Activated CD8-positive, alpha-beta T cell treated with anti-CD3 and anti-CD28 coated beads, Interleukin-2, amount 10 ng/mL, durations not matched to agents 7 days and 5 days (primary cell): ENCODE data around the gene GRIK3. TPM values are rescaled to one million over a fixed set of nuclear protein-coding genes. Genes with fewer than 3 reads are reported as not detected.
A peak's percentile ranks its signal among the peaks of the same experiment; 100 is the strongest.

Experiments
- ATAC-seq: fragments of 150-1000 bp; cut with Tn5 transposase; one replicate; pipeline ENCODE4 v1.10.0; 2021; ENCODE audit warnings: moderate library complexity
- CTCF ChIA-PET: fragments of 350-600 bp; sonication (Branson Sonifier 250); formaldehyde crosslinking; loops from one replicate; lab custom pipeline; 2021; ENCODE audit warnings: antibody characterized with exemption; lab: Charles Lee
- POLR2A ChIA-PET: fragments of 350-600 bp; sonication (Branson Sonifier 250); formaldehyde crosslinking; loops from one replicate; lab custom pipeline; 2021; ENCODE audit warnings: antibody characterized with exemption; lab: Charles Lee
- DNase-seq: peaks from one replicate; pipeline ENCODE4 v3.0.0-alpha.2; 2020
- H3K27ac Mint-ChIP-seq: one replicate; pipeline ENCODE4 v1.8.0; 2021; ENCODE audit warnings: mild to moderate bottlenecking, mixed read lengths
- H3K27me3 Mint-ChIP-seq: one replicate; pipeline ENCODE4 v1.8.0; 2021; ENCODE audit warnings: low read depth, mixed read lengths
- H3K36me3 Mint-ChIP-seq: one replicate; pipeline ENCODE4 v1.8.0; 2021; ENCODE audit warnings: low read depth, mixed read lengths
- H3K4me1 Mint-ChIP-seq: one replicate; pipeline ENCODE4 v1.8.0; 2021; ENCODE audit warnings: low read depth, mixed read lengths
- H3K4me3 Mint-ChIP-seq: one replicate; pipeline ENCODE4 v1.8.0; 2021; ENCODE audit warnings: mild to moderate bottlenecking, mixed read lengths
- H3K9me3 Mint-ChIP-seq: one replicate; pipeline ENCODE4 v1.8.0; 2022; ENCODE audit warnings: mixed read lengths; ENCODE audit not compliant: insufficient read depth
- total RNA-seq, 2 experiments: library from RNA; stranded (reverse); gene quantifications; one replicate each; pipeline ENCODE4 v1.2.3, GENCODE V29; 2021

Gene GRIK3
- total RNA-seq, 2 experiments from 2014 or later: not detected

DNA sequence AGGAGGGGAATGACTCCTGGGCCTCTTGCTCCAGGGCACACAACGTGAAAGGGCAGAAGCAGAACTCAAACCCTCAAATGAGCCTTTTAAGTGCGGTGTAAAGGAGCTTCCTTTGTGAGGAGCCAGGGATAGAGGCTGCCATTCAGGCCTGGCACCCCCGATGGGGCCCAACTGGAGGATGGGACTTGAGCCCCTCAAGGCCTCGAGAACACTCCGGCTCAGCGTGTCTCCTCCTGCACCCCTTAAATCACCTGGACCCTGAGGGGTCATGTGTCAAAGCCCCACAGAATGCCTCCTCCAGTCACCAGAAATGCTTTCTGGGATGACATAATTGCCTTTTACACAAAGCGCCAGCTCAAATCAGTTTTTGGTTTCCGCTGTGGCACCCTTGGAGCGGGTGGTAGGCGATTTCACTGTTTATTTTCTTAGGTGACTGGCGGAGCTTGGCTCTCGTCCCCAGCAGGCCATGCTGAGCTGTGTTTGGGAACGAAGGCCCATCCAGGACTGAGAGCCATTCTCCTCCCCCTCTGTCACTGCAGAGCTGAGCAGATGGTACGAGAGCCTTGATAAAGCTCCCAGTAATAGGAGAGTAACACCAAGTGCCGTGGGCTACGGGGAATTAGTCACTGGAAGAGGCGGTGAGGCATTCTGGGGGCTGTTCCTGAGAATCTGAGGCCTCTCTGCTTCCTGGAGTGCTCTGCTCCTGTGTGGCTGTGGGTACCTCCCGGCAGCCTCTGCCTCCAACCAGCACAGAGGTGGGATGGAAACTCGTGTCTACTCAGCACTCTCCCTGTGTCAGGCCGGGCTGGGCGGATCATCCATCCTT, 163.0 kb downstream of the GRIK3 start:
- Mint-ChIP-seq H3K4me1 (no peaks in the 10 kb centered on the region), H3K27me3 (no peaks in the 10 kb centered on the region), H3K4me3 (no peak overlapping the region), H3K36me3 (no peaks in the 10 kb centered on the region), H3K27ac (no peak overlapping the region), H3K9me3 (no peaks in the 10 kb centered on the region)
- ChIA-PET POLR2A (no interaction called here), CTCF (no interaction called here)
- DNase-seq (no peak), ATAC-seq (no peak)

DNA sequence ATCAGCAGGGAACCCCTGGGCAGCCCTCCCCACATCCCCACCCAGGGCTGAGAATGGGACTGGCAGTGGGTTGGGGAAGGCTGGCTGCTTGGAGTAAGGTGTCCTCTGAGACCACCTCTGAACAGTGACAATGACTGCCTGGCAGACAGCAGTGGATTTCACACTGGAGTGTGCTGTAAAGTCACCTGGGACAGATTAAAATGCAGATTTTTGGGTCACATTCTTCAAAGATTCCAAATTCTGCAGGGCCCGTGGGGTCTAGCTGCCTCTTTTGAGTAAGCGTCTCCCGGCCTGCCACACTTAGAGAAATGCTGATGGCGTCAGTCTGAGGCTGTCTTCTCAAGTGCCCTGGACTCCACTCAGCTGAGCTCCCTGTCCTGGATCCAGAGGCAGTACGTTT, 164.5 kb downstream of the GRIK3 start:
- H3K27ac Mint-ChIP-seq: no peak overlapping the region
- H3K9me3 Mint-ChIP-seq: no peaks in the 10 kb centered on the region
- H3K4me1 Mint-ChIP-seq: no peaks in the 10 kb centered on the region
- H3K36me3 Mint-ChIP-seq: no peaks in the 10 kb centered on the region
- ChIA-PET CTCF (no interaction called here), POLR2A (no interaction called here)
- H3K4me3 Mint-ChIP-seq: no peak overlapping the region
- no peaks in the 10 kb centered on the region for H3K27me3 Mint-ChIP-seq
- DNase-seq (no peak), ATAC-seq (no peak)

DNA sequence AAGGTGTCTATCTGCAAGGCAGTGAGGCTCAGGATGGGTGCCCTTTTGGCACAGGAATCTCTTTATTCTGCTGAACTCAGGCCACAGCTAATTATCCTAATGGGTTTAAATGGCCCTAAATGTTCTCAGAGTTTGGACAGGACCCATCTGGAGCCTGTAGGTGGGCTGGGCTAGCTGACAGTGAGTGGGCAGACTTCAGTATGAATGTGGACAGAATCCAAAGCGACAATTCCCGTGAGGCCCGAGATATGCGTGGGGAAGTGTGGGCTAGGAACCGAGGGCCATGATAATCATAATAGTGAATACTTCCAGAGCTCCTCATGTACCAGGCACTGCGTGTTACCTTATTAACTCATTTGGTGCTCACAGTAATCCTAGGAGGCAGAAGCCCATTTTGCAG, 165.3 kb downstream of the GRIK3 start:
- no peak for ATAC-seq
- no peaks in the 10 kb centered on the region for H3K4me1 Mint-ChIP-seq
- H3K36me3 Mint-ChIP-seq: no peaks in the 10 kb centered on the region
- ChIA-PET POLR2A (no interaction called here), CTCF (no interaction called here)
- no peaks in the 10 kb centered on the region for H3K27me3 Mint-ChIP-seq
- H3K9me3 Mint-ChIP-seq: no peaks in the 10 kb centered on the region
- H3K27ac Mint-ChIP-seq: no peak overlapping the region
- no peak for DNase-seq
- H3K4me3 Mint-ChIP-seq: no peak overlapping the region

DNA sequence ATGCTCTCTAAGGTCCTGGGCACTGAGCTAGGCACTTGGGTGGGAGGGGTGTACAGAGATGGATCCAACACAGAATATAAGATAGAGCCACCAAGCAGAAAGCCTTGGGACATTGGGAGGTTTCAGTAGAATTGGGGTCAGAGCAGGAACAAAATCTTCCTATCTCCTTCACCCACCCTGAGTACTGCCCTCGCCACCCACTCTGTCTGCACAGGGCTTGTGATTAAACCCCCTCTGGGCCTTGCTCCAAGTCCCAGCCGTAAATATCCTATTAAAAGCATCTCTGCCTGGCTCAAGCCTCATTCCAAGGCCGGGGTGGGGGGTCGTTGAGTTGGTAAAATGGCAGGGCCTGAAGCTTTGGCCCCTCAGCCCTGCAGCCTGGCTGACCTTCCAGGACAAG, 166.7 kb downstream of the GRIK3 start:
- no peaks in the 10 kb centered on the region for H3K36me3 Mint-ChIP-seq
- no peak for DNase-seq
- H3K4me1 Mint-ChIP-seq: no peaks in the 10 kb centered on the region
- no peak overlapping the region for H3K27ac Mint-ChIP-seq
- POLR2A ChIA-PET: no interaction called here
- no peaks in the 10 kb centered on the region for H3K9me3 Mint-ChIP-seq
- no peak overlapping the region for H3K4me3 Mint-ChIP-seq
- no peak for ATAC-seq
- CTCF ChIA-PET: no interaction called here
- H3K27me3 Mint-ChIP-seq: no peaks in the 10 kb centered on the region

DNA sequence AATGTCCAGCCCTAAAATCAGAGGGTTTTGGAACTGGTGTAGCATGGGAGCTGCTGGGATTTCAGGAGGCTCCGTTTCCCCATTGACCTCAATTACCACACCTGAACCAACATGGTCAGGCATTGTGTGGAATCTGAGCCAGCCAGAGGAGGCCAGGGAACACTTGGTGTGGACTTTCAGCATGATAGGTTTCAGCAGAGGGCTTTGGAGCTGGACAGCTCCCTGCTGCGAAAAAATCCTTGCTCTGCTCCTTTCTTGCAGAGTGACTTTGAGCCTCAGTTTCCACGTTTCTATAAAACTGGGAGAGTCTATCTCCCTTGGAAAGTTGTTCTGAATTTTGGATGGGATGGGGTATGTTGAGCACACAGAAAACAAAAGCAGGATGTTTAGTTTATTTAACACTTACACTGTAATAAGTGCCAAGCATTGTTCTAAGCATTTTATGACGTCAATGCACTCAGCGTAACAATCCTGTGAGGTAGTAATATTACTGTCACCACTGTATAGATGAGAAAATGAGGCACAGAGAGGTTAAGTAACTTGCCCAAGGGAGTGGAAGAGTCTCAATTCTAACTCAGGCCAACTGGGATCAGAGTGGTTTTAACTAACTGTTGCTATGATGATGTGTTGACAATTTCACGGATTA, 168.0 kb downstream of the GRIK3 start:
- peaks cover 2% of the 10 kb centered on the region for H3K27me3 Mint-ChIP-seq
- H3K27ac Mint-ChIP-seq: no peak overlapping the region
- no peaks in the 10 kb centered on the region for H3K4me1 Mint-ChIP-seq
- H3K36me3 Mint-ChIP-seq: no peaks in the 10 kb centered on the region
- H3K4me3 Mint-ChIP-seq: no peak overlapping the region
- ATAC-seq: no peak
- no peak for DNase-seq
- CTCF ChIA-PET: no interaction called here
- no peaks in the 10 kb centered on the region for H3K9me3 Mint-ChIP-seq
- POLR2A ChIA-PET: no interaction called here

DNA sequence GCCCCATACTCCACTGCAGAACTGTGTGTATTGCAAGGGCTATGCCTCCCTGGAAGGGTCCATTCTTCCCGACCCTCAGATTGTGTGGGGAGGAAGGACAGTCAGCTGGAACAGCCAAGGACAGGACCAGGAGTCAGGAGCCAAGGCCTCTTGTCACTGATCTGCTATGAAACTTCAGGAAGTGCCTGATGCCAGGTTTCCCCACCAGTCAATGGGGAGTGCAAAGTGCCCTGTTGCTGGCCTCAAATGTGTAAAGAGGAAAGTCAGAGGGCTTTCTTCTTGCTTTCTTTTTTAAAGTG, 168.8 kb downstream of the GRIK3 start:
- Mint-ChIP-seq H3K27me3 (peaks cover 2% of the 10 kb centered on the region), H3K4me3 (no peak overlapping the region), H3K4me1 (no peaks in the 10 kb centered on the region), H3K36me3 (no peaks in the 10 kb centered on the region), H3K9me3 (no peaks in the 10 kb centered on the region), H3K27ac (no peak overlapping the region)
- ChIA-PET CTCF (interaction anchor here (1.2 kb wide), 1 partner anchor 13 kb away, joined by 3 read pairs; no protein-coding TSS in a partner anchor), POLR2A (no interaction called here)
- ATAC-seq (no peak), DNase-seq (no peak)

DNA sequence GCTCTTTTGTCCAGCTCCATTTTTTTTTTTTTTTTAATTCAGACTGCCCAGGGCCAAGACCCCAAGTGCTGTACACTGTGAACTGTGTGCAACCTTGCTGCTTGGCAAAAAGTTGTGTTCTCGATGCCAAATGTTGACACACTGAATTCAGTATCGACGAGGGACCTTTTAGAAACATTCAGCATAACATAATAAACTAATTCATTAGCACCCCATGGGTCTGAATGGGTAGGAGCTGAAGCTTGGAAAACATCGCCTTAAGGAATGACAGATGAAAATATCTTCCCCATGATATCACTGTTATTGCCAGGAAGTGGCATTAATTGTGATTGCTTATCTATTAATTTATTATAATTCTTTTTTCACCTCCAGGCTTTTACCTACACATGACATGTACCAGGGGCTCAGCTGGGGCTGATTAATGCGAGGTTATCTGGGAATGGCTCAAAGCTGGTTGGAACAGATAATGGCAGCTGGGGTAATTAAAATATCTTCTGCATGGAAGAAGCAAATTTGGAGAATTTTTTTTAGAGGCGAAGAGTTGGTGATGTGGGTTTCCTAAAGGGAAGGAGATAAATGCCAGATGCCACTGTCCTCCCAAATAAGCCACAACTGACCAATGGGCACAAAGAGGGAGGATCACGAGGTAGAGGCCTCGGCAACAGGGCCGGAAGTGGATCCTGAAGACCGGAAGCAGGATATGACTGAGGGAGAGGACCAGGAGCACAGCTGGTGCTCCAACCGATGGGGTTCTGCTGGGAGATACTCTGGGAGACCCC, 169.3 kb downstream of the GRIK3 start:
- H3K9me3 Mint-ChIP-seq: no peaks in the 10 kb centered on the region
- ChIA-PET POLR2A (no interaction called here), CTCF (interaction anchor here (1.1 to 1.7 kb wide), 4 partner anchors 11 to 25 kb away, joined by 3 to 9 read pairs (median 3); no protein-coding TSS in a partner anchor)
- no peak overlapping the region for H3K27ac Mint-ChIP-seq
- H3K4me1 Mint-ChIP-seq: no peaks in the 10 kb centered on the region
- ATAC-seq: no peak
- H3K27me3 Mint-ChIP-seq: peaks cover 2% of the 10 kb centered on the region
- DNase-seq: no peak
- no peak overlapping the region for H3K4me3 Mint-ChIP-seq
- H3K36me3 Mint-ChIP-seq: no peaks in the 10 kb centered on the region

DNA sequence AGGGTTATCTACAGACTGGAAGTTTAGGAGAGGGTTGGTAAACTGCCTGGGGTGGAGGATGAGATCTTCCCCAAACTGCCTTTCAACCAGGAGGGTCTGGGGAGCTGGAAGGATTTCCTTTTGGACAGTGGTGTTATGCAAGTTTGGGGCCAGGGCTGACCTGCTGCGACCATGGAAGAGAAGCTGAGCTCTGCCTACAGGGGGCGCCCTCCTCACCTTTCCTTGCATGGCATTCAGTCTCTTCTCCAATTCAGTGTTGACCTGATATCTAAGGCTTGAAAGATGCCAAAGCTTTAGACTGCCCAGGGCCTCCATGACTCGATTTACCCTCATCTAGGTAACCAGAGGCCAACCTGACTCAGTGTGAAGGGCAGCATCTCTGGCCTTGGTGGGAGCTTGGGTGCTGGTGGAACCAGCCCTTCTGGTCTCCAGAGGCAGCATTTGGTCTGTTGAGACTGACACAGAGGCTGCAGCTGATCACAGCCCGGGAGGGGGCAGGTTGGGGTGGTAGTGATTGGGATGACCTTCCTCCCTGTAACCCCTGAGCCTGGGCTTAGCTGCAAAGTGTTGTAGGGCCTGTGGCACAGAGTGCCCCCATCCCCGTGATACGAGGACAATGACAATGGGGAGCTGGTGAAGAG, 170.0 kb downstream of the GRIK3 start:
- ATAC-seq (no peak), DNase-seq (peak; percentile 35)
- Mint-ChIP-seq H3K4me1 (no peaks in the 10 kb centered on the region), H3K9me3 (no peaks in the 10 kb centered on the region), H3K4me3 (no peak overlapping the region), H3K27ac (no peak overlapping the region), H3K27me3 (peaks cover 2% of the 10 kb centered on the region), H3K36me3 (no peaks in the 10 kb centered on the region)
- CTCF ChIA-PET: interaction anchor here (0.9 to 1.7 kb wide), 5 partner anchors 10 to 25 kb away, joined by 3 to 9 read pairs (median 3); no protein-coding TSS in a partner anchor
- POLR2A ChIA-PET: no interaction called here

DNA sequence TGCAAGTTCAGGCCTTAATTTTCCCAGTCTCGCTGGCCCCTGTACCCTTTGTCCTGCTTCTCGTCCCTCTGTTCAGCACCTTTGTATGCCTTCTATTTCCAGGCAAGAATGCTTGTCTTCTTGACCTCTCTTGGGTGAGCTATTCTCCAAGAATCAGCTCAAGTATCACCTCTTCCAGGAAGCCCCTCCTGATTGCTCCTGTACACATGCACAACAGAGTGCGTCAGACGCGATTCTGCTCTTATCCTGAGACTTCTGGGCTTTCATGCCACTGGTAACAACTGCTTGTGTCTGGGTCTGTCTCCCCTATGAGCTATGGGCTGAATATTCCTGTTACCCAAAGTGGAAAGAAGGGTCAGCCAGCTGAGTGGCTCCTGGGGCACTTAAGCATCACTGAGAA, 170.8 kb downstream of the GRIK3 start:
- DNase-seq (no peak), ATAC-seq (no peak)
- ChIA-PET CTCF (interaction anchor here (0.9 to 1.7 kb wide), 3 partner anchors 9 to 20 kb away, joined by 3 to 9 read pairs (median 4); no protein-coding TSS in a partner anchor), POLR2A (no interaction called here)
- Mint-ChIP-seq H3K27me3 (peaks cover 2% of the 10 kb centered on the region), H3K4me3 (no peak overlapping the region), H3K9me3 (no peaks in the 10 kb centered on the region), H3K27ac (no peak overlapping the region), H3K36me3 (no peaks in the 10 kb centered on the region), H3K4me1 (no peaks in the 10 kb centered on the region)

DNA sequence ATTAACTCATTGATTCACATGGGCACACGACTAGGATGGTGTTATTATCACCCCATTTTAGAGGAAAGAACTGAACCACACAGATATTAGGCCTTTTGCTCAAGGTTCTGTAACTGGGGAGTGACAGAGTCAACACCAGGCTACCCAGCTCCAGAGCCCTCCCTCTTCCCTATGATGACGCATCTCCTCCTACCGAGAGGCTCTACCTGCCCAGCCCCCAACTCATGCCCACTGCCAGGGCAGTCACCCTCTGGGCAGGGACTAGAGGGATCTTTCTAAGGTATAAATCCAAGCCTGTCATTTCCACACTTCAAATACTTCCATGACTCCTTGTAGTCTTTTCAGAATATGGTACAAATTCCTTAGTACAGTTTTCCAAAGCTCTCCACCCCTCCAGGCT, 171.3 kb downstream of the GRIK3 start:
- ChIA-PET CTCF (no interaction called here), POLR2A (no interaction called here)
- DNase-seq (no peak), ATAC-seq (no peak)
- H3K4me1 Mint-ChIP-seq: no peaks in the 10 kb centered on the region
- no peaks in the 10 kb centered on the region for H3K36me3 Mint-ChIP-seq
- no peak overlapping the region for H3K4me3 Mint-ChIP-seq
- H3K27me3 Mint-ChIP-seq: peaks cover 2% of the 10 kb centered on the region
- H3K9me3 Mint-ChIP-seq: no peaks in the 10 kb centered on the region
- no peak overlapping the region for H3K27ac Mint-ChIP-seq

DNA sequence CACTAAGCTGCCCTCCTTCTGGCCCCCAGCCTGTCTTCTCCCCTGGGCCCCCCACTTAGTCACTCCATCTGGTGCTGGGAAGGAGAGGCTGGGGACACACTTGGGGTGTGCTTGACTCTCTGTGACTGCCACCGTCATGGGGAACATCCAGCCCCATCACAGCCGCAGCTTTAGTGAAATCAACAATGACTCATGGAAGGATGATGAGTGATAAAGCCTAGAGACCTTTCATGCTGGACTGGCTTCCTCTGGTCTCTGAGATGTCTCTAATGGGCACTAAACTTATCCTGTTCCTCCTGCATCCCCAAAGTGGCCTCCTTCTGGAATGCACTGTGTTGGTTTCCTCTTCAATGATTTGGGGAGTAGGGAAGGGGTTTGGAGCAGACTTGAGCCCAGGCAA, 172.9 kb downstream of the GRIK3 start:
- H3K36me3 Mint-ChIP-seq: no peaks in the 10 kb centered on the region
- POLR2A ChIA-PET: no interaction called here

More for the DNA sequence above, 172.9 kb downstream of the GRIK3 start:
- Mint-ChIP-seq H3K27me3 (peaks cover 4% of the 10 kb centered on the region), H3K9me3 (no peaks in the 10 kb centered on the region), H3K4me3 (no peak overlapping the region), H3K4me1 (no peaks in the 10 kb centered on the region), H3K27ac (no peak overlapping the region)
- ATAC-seq: no peak
- CTCF ChIA-PET: no interaction called here
- DNase-seq: no peak
